Bronchial epithelial cell (primary cell): ENCODE data around the gene UVRAG. TPM values are rescaled to one million over a fixed set of nuclear protein-coding genes. Genes with fewer than 3 reads are reported as not detected.
"Not testable (repeated sequence)": the region's sequence is repeated elsewhere in the genome, so short reads cannot be mapped to it uniquely, and the experiment has no call there.

Experiments
- DNase-seq: peaks from one replicate; pipeline ENCODE4 v3.0.0-alpha.2; 2010; ENCODE audit warnings: low read depth
- FAIRE-seq: peaks from 2 replicates; lab custom pipeline; 2011; peaks lifted over from hg19 to GRCh38; lab: Jason Lieb, UNC
- H3K27me3 ChIP-seq: 2 replicates; pipeline ENCODE4 v1.5.1; 2011; ENCODE audit warnings: low read length; ENCODE audit not compliant: control insufficient read depth, insufficient read depth
- H3K36me3 ChIP-seq: 2 replicates; pipeline ENCODE4 v1.5.1; 2011; ENCODE audit warnings: low read length; ENCODE audit not compliant: control insufficient read depth, insufficient read depth
- H3K4me3 ChIP-seq: 2 replicates; pipeline ENCODE4 v1.5.1; 2011; ENCODE audit warnings: mild to moderate bottlenecking, low read depth, low read length, control low read depth
- total RNA-seq: library from RNA; depleted of rRNA; stranded (reverse); fragments of >200 nt; gene quantifications from 2 replicates; pipeline ENCODE4 v1.2.1, GENCODE V29; 2014
- TF ChIP-seq, protein P1 (sequence below): IDR thresholded peaks from 2 replicates; pipeline ENCODE4 v1.5.1; 2011; ENCODE audit warnings: mild to moderate bottlenecking, moderate library complexity, low read length, control low read depth, inconsistent platforms; ENCODE audit not compliant: insufficient read depth, severe bottlenecking

The UVRAG gene
- total RNA-seq, 1 donor from 2014 or later, result 11.1 TPM

DNA sequence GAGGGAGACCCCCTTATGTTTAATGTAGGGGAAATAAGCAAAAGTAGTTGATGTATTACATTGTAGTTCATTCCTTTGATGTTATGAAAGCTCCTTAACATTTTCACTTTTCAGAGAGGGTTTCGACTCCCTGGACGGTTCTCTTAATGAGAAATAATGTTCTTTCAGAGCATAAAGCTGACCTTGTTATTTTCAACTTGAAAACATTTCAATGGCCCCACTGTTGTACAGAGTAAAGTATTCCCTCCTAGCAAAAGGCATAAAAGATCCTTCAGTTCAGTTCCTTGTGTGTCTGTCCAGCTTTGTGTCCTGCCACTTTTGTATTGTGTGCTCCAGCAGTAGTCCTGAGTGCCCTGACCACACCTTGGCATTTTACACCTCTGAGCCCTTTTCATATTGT is 63.9 kb downstream of the UVRAG start:
- no peak for FAIRE-seq
- no peak for DNase-seq
- TF ChIP-seq, protein P1, sequence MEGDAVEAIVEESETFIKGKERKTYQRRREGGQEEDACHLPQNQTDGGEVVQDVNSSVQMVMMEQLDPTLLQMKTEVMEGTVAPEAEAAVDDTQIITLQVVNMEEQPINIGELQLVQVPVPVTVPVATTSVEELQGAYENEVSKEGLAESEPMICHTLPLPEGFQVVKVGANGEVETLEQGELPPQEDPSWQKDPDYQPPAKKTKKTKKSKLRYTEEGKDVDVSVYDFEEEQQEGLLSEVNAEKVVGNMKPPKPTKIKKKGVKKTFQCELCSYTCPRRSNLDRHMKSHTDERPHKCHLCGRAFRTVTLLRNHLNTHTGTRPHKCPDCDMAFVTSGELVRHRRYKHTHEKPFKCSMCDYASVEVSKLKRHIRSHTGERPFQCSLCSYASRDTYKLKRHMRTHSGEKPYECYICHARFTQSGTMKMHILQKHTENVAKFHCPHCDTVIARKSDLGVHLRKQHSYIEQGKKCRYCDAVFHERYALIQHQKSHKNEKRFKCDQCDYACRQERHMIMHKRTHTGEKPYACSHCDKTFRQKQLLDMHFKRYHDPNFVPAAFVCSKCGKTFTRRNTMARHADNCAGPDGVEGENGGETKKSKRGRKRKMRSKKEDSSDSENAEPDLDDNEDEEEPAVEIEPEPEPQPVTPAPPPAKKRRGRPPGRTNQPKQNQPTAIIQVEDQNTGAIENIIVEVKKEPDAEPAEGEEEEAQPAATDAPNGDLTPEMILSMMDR, result no peak

DNA sequence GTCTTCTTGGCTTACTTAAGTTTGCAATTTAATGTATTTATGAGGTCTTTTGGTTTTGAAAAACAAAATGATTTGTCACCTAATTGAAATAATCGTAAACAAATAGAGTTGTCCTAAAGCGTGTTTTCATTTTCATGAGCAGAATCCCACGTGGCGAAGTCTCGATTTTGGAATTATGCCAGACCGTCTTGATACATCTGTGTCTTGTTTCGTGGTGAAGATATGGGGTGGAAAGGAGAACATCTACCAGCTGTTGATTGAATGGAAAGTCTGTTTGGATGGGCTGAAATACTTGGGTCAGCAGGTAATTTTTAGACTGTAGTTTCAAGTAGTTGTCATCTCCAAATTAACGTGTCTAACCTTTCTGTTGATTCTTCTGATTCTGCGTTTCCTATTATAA is 64.7 kb downstream of the UVRAG start:
- H3K4me3 ChIP-seq, result no peak overlapping the region
- TF ChIP-seq, protein P1, result no peak
- no peak for DNase-seq
- no peaks in the 10 kb centered on the region for H3K27me3 ChIP-seq
- no peak for FAIRE-seq
- H3K36me3 ChIP-seq, result no peaks in the 10 kb centered on the region

More for the DNA sequence above, 63.9 kb downstream of the UVRAG start:
- H3K27me3 ChIP-seq, result no peaks in the 10 kb centered on the region
- H3K4me3 ChIP-seq, result no peak overlapping the region
- H3K36me3 ChIP-seq, result no peaks in the 10 kb centered on the region

GRCh38 chr11:75880343-75880742 is 65.3 kb downstream of the UVRAG start:
- H3K4me3 ChIP-seq, DNase-seq, H3K36me3 ChIP-seq, FAIRE-seq, H3K27me3 ChIP-seq: not testable (repeated sequence)

DNA sequence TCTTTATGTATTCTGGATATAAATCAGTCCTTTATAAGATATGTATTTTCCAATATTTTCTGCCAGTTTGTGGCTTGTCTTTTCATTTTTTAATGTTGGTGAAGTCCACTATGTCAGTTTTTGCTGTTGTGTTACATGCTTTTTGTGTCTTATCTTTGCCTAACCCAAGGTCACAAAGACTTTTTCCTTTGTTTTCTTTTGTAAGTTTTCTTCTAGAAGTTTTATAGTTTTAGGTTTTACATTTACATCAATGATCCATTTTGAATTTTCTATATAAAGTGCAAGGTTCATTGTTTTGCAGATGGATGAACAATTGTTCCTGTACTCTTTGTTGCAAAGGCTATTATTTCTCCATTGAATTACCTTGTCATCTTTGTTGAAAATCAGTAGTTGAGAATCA is 69.3 kb downstream of the UVRAG start:
- Histone ChIP-seq H3K4me3 (no peak overlapping the region), H3K27me3 (no peaks in the 10 kb centered on the region), H3K36me3 (no peaks in the 10 kb centered on the region)
- FAIRE-seq, result no peak
- no peak for DNase-seq
- TF ChIP-seq, protein P1, result no peak

GRCh38 chr11:75888416-75888815 is 73.4 kb downstream of the UVRAG start:
- peaks cover 1% of the 10 kb centered on the region for H3K36me3 ChIP-seq
- H3K4me3 ChIP-seq, result no peak overlapping the region
- TF ChIP-seq, protein P1, result no peak
- DNase-seq (no peak), FAIRE-seq (no peak)
- no peaks in the 10 kb centered on the region for H3K27me3 ChIP-seq

DNA sequence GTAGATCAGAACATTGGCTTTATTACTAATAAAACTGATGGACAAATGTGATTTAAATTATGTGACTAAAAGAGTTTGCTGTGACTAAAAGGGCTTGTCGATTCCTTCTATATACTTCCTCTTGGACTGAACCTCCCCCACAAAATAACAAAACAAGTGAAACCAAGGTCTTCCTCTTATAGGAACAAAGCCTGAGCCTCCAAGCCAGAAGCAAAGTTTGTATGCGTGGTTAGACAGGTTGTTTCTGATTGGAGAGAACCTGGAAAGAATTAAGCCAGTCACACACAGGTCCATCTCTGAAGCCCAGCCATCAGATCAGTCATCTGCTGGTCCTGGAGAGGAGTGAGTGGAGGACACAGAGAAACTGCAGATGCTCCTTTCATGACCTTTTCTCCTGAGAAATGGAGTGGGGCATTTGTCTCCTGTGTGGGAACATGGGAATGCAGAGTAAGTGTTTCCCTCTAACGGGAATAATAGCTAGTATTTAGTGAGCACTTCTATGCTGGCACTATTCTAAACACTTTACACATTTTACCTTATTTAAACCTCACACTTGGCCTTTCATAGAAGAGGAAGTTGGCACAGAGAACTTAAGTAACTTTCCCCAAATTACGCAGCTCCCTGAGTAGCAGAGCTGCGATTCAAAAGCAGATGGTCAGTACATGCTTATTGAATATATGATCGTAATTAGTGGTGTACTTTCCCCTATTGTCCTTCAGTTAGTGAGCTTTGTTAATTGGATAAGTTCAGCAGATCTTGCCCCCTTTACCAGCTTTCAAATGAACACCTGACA is 77.1 kb downstream of the UVRAG start:
- TF ChIP-seq, protein P1, result no peak
- DNase-seq (no peak), FAIRE-seq (peak; percentile 93)
- no peak overlapping the region for H3K4me3 ChIP-seq
- H3K36me3 ChIP-seq, result peaks cover 1% of the 10 kb centered on the region
- H3K27me3 ChIP-seq, result no peaks in the 10 kb centered on the region
